ENCODE data around the gene SNRPF. TPM values are rescaled to one million over a fixed set of nuclear protein-coding genes. Genes with fewer than 3 reads are reported as not detected.
A peak's percentile ranks its signal among the peaks of the same experiment; 100 is the strongest.
"Not testable (repeated sequence)": the region's sequence is repeated elsewhere in the genome, so short reads cannot be mapped to it uniquely, and the experiment has no call there.

SNRPF gene
- total RNA-seq, 8 experiments from 2014 or later: 31.9 to 77.2 (median 41.7) TPM

DNA sequence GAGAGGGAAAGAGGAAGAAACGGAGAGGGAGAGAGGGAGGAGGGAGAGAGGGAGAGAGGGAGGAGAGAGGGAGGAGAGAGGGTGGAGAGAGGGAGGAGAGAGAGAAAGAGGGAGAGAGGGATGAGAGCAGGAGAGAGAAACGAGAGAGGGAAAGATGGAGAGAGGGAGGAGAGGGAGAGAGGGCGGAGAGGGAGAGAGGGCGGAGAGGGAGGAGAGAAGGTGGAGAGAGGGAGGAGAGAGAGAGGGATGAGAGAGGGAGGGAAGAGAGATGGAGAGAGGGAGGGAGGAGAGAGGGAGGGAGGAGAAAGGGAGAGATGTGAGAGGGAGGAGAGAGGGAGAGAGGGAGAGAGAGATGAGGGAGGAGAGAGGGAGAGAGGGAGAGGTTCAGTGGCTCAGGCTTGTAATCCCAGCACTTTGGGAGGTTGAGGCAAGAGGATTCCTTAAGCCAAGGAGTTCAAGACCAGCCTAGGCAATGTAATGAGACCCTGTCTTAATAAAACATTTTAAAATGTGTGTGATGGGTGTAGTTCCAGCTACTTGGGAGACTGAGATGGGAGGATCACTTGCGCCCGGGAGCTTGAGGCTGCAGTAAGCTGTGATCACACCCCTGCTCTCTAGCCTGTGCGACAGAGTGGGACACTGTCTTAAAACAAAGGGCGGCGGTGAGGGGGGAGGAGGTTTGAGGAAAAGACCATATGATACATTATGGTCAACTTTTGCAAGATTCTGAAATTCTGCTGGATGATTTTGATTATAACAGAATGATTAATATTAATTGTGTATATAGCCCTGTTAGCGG, 21.3 kb upstream of the SNRPF start:
- WGBS, 10 experiments: 5 to 100% (median 32%) methylated on average over 1 to 4 of the region's 10 CpGs; no CpG with 5 or more reads in 3 of the 10 experiments
- Histone ChIP-seq H3K4me1 (replicated peaks in 1 of 2) (no peaks in the 10 kb centered on the region), H3K4me3 (no peak overlapping the region), H3K27ac (no peak overlapping the region)
- ATAC-seq (replicated peaks in 6 of 8): peak in 3 of 8 experiments; percentile 23 to 39 (median 32)
- in situ Hi-C loops (cut with MboI; ENCODE audit: low pct_unique_long_range_greater_than_20kb in 2 of 9, low sequenced_read_pairs in 9 of 9, unreplicated experiment in 9 of 9): no loop called here

DNA sequence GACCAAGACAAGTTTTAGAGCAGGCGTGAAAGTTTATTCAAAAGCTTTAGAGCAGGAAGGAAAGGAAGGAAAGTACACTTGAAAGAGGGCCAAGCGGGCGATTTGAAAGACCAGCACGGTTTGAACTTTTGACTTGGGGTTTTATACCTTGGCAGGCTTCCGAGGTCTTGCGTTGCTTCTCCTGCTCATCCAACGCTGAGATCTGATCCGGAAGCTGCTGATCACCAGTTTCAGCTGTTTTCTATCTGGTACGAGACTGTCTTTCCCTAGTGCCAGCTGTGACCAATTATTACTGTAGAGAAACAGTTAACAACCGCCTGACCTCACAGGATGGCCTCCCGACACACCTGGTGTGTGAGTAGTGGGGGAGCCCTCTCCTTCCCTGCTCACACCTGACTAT, 20.6 kb upstream of the SNRPF start:
- Histone ChIP-seq H3K4me1 (replicated peaks in 1 of 2) (no peaks in the 10 kb centered on the region), H3K4me3 (no peak overlapping the region), H3K27ac (no peak overlapping the region)
- in situ Hi-C loops (cut with MboI; ENCODE audit: low pct_unique_long_range_greater_than_20kb in 2 of 9, low sequenced_read_pairs in 9 of 9, unreplicated experiment in 9 of 9): no loop called here
- peak in 3 of 8 experiments; percentile 11 to 29 (median 20) for ATAC-seq (replicated peaks in 6 of 8)
- WGBS, 10 experiments: 0 to 94% (median 80%) methylated on average over 1 to 10 of the region's 11 CpGs; no CpG with 5 or more reads in 1 of the 10 experiments

DNA sequence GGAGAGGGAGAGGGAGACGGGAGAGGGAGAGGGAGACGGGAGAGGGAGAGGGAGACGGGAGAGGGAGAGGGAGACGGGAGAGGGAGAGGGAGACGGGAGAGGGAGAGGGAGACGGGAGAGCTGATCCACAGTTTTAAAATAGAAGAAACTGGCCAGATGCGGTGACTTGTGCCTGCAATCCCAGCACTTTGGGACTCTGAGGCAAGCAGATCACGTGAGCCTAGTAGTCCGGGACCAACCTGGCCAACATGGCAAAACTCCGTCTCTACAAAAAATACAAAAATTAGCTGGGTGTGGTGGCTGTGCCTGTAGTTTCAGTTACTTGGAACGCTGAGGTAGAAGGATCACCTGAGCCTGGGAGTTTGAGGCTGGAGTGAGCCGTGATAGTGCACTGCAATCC, 16.3 kb upstream of the SNRPF start:
- H3K27ac ChIP-seq; in situ Hi-C loops (cut with MboI; ENCODE audit: low pct_unique_long_range_greater_than_20kb in 2 of 9, low sequenced_read_pairs in 9 of 9, unreplicated experiment in 9 of 9); H3K4me3 ChIP-seq; H3K4me1 ChIP-seq (replicated peaks in 1 of 2): not testable (repeated sequence)
- WGBS, 10 experiments: 38 to 100% (median 92%) methylated on average over 1 to 3 of the region's 12 CpGs; no CpG with 5 or more reads in 2 of the 10 experiments
- ATAC-seq (replicated peaks in 6 of 8): peak in 2 of 8 experiments; percentile 15 to 39

DNA sequence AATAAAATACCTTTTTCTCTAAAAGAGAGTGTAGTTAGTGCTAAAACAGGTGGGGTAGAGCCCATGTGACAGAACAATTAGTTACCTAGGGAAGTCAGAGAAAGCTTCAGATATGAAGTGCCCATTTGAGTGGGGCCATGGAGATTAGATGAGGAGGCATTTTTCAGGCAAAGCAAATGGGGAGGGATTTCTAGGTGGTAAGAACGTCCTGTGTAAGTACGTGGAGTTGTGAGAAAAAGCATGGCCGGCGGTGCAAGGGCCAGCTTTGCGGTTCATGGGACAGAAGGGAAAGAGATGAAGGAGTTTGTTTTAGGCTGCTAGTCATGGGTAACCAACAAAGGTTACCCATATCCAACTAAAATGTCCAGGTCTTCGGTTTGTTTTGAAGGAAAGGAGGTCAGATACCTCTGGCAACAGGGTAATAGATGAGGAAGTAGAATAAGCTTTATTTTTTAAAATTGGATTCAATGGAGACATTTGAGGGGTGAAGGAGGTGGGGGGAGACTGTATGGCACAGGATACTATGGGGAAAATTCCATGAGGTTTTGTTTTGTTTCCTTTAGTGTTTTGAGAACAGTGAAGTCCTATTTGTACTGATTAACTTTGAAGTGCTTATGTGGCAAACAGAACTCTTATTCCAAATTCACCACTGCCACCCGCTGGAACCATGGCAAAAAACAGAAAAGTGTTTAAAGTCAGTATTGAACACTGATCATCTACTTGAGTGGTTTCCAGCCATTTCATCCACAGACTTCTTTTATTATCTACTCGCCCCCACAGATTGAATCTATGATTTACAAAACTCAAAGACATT, 10.0 kb upstream of the SNRPF start:
- Histone ChIP-seq H3K27ac (no peak overlapping the region), H3K4me1 (replicated peaks in 1 of 2) (no peaks in the 10 kb centered on the region), H3K4me3 (no peak overlapping the region)
- 22 to 68% (median 58%) methylated on average over 1 to 8 of the region's 8 CpGs for WGBS, 10 experiments
- peak in 3 of 8 experiments; percentile 28 to 77 (median 48) for ATAC-seq (replicated peaks in 6 of 8)
- in situ Hi-C loops (cut with MboI; ENCODE audit: low pct_unique_long_range_greater_than_20kb in 2 of 9, low sequenced_read_pairs in 9 of 9, unreplicated experiment in 9 of 9): no loop called here

DNA sequence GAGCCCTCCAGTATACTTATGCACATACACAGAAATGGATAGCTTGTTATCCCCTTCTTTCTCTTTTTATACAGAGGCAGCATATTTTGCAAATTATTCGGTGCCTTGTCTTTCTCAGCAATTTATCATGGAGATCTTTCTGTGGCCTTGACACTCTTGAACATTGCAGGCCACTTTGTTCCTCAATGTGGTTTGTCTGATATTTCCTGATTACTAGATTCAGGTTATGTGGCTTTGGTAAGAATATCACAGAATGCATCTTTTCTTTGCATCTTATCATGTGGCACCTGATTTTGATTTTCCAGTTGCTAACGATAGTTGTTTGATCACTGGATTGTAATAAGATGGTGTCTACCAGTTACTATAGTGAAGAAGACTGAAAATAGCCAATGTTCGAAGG, 7.1 kb upstream of the SNRPF start:
- H3K4me3 ChIP-seq: no peak overlapping the region
- H3K27ac ChIP-seq: no peak overlapping the region
- in situ Hi-C loops (cut with MboI; ENCODE audit: low pct_unique_long_range_greater_than_20kb in 2 of 9, low sequenced_read_pairs in 9 of 9, unreplicated experiment in 9 of 9): no loop called here
- no peaks in the 10 kb centered on the region for H3K4me1 ChIP-seq (replicated peaks in 1 of 2)
- ATAC-seq (replicated peaks in 6 of 8): no peak
- 58 to 100% (median 85%) methylated on average over 1 to 3 of the region's 3 CpGs; no CpG with 5 or more reads in 1 of the 10 experiments for WGBS, 10 experiments

DNA sequence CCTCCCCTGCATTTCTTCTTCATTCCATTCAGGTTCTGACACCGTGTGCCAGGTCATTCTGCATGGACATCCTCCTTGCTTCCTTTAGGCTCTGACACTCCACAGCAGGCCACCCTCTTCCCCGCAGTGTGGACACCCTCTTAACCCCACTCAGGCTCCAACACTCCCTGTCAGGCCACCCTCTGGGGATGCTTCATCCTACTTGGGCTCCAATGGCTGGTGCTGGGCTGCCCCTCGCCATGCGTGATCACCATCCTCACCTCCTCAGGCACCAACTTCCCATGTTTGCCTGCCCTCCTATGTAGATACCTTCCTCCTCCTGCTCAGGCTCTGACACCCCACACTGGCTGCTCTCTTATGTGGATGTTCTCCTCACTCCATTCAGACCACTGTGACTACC, 6.6 kb upstream of the SNRPF start:
- Histone ChIP-seq H3K27ac (no peak overlapping the region), H3K4me1 (replicated peaks in 1 of 2) (no peaks in the 10 kb centered on the region), H3K4me3 (no peak overlapping the region)
- in situ Hi-C loops (cut with MboI; ENCODE audit: low pct_unique_long_range_greater_than_20kb in 2 of 9, low sequenced_read_pairs in 9 of 9, unreplicated experiment in 9 of 9): no loop called here
- WGBS, 10 experiments: 63 to 100% (median 87%) methylated on average over 1 to 4 of the region's 4 CpGs; no CpG with 5 or more reads in 4 of the 10 experiments
- no peak for ATAC-seq (replicated peaks in 6 of 8)

DNA sequence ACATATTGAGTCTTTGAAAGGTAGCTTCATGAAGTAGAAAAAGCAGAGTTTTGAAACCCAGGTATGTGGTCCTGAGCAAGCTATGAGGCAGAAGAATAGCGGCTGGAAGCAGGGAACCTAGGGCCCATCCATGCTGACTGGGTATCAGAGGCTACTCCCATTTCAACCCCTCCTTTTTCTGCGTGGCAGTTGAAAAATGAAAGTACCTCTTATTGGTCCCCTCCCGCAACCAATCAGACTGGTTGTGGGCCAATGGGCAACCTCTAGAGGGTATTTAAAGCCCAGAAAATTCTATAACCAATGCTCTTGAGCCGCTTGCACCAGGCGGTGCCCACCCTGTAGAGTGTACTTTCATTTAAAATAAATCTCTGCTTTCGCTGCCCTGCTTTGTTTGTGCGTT, 1.6 kb upstream of the SNRPF start:
- Histone ChIP-seq H3K4me3 (peak overlapping the region in 1 of 5 donors; percentile 74), H3K27ac (no peak overlapping the region), H3K4me1 (replicated peaks in 1 of 2) (peaks cover 4 to 8% of the 10 kb centered on the region in 2 donors)
- in situ Hi-C loops (cut with MboI; ENCODE audit: low pct_unique_long_range_greater_than_20kb in 2 of 9, low sequenced_read_pairs in 9 of 9, unreplicated experiment in 9 of 9): no loop called here
- ATAC-seq (replicated peaks in 6 of 8): peak in 2 of 8 experiments; percentile 2 to 23
- WGBS, 10 experiments: 80 to 96% (median 94%) methylated on average over 1 to 5 of the region's 7 CpGs; no CpG with 5 or more reads in 1 of the 10 experiments

DNA sequence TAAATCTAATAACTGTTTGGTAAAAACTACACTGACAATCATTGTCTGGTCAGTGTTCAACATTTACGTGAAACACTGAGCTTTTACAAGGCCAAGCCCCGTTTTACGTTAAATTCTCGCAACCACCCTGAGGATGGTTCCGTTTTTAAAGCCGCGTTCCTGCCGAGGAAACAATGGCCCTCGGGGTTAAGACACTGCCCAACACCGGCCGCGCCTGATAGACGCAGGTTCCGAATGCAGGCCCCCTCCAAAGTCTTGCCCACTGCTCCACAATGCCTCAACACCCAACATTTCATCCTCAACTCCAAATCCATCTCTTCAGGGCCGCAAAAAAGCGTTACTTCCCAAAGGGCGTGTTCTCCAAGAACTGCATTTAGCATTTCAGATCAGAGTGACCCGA, 953 bp upstream of the SNRPF start:
- Histone ChIP-seq H3K4me3 (peak overlapping the region; percentile 59 to 74 (median 64)), H3K27ac (no peak overlapping the region), H3K4me1 (replicated peaks in 1 of 2) (peaks cover 4 to 8% of the 10 kb centered on the region in 2 donors)
- ATAC-seq (replicated peaks in 6 of 8): no peak
- in situ Hi-C loops (cut with MboI; ENCODE audit: low pct_unique_long_range_greater_than_20kb in 2 of 9, low sequenced_read_pairs in 9 of 9, unreplicated experiment in 9 of 9): no loop called here
- WGBS, 10 experiments: 15 to 100% (median 75%) methylated on average over 2 to 13 of the region's 18 CpGs; no CpG with 5 or more reads in 3 of the 10 experiments

DNA sequence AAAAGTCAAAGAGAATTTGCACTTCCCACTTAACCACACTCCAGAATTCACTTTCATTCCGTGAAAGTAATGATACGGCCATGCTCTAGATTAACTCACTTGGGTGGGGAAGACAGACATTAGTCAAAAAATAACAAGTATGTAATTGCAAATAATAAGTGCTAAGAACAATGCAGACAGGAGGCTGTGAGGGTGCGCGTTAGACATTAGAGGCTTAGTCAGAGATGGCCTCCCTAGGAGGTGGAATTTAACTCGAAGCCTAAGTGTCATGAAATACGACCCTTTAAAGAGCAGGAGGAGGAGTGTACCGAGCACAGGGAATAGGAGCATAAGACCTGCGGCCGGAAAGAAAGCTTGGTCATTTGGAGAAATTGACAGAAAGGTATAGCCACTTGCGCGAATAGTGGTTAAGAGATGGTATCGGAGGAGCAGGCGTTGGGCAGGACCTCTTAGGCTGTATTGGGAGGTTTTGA, 628 bp downstream of the SNRPF start:
- peaks cover 4 to 8% of the 10 kb centered on the region in 2 donors for H3K4me1 ChIP-seq (replicated peaks in 1 of 2)
- H3K27ac ChIP-seq: peak overlapping the region; percentile 83 to 86
- ATAC-seq (replicated peaks in 6 of 8): peak in 5 of 8 experiments; percentile 2 to 23 (median 16)
- 0 to 8% (median 1%) methylated on average over 3 to 13 of the region's 13 CpGs for WGBS, 10 experiments
- H3K4me3 ChIP-seq: peak overlapping the region; percentile 59 to 74 (median 64)
- in situ Hi-C loops (cut with MboI; ENCODE audit: low pct_unique_long_range_greater_than_20kb in 2 of 9, low sequenced_read_pairs in 9 of 9, unreplicated experiment in 9 of 9): no loop called here

DNA sequence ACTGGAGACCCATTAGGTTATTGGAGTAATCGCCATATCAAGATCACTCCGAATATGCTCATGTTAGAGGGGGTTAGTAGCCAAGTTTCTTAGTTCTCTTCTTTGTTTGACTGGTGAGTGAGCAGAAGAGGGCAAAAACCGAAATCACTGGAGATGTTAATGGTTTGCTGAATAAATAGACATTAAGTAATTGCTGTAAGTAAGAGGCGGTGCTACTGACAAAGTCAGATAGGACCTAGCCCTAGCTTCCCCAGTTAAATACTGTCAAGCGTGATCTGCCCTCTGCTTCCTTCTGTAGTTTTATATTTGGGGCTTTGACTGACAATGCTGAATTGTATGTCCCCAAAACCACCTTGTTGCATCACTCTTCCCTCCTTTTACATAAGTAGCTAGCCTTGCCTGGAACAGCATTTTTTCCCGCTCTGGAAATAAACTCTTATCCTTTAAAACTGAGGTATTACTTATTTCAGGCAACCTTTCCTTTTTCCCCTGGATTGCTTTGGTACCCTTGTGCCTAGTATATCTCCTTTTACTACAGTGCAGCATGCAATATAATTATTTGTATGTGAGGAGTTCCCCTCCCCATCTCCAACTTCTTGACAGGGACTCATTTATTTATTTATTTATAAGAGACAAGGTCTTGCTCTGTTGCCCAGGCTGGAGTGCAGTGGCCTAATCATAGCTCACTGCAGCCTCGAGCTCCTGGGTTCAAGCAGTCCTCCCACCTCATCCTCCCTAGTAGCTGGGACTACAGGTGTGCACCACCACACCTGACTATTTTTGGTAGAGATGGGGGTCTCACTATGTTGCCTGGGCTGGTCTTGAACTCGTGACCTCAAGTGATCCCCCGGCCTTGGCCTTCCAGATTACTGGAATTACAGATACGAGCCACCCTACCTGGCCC, 1.4 kb downstream of the SNRPF start:
- Histone ChIP-seq H3K4me3 (peak overlapping the region; percentile 59 to 74 (median 64)), H3K27ac (peak overlapping the region; percentile 83 to 86), H3K4me1 (replicated peaks in 1 of 2) (peaks cover 4 to 8% of the 10 kb centered on the region in 2 donors)
- 0 to 80% (median 52%) methylated on average over 1 to 10 of the region's 10 CpGs for WGBS, 10 experiments
- in situ Hi-C loops (cut with MboI; ENCODE audit: low pct_unique_long_range_greater_than_20kb in 2 of 9, low sequenced_read_pairs in 9 of 9, unreplicated experiment in 9 of 9): no loop called here
- ATAC-seq (replicated peaks in 6 of 8): no peak

DNA sequence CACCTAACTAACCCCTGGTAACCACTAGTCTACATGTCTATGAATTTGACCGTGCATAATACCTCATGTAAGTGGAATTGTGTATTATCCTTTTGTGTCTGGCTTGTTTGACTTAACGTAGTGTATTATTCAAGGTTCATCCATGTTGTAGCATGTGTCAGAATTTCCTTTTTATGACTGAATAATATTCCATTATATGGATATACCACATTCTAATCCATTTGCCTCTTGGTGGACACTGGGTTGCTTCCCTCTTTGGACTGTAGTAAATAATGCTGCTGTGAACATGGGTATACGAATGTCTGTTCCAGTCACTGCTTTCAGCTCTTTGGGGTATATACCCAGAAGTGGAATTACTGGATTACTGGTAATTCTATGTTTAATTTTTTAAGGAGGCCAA, 3.3 kb downstream of the SNRPF start:
- WGBS, 10 experiments: 83 to 100% (median 100%) methylated on average over 1 to 3 of the region's 3 CpGs; no CpG with 5 or more reads in 1 of the 10 experiments
- in situ Hi-C loops (cut with MboI; ENCODE audit: low pct_unique_long_range_greater_than_20kb in 2 of 9, low sequenced_read_pairs in 9 of 9, unreplicated experiment in 9 of 9): no loop called here
- Histone ChIP-seq H3K4me1 (replicated peaks in 1 of 2) (peaks cover 4 to 8% of the 10 kb centered on the region in 2 donors), H3K27ac (no peak overlapping the region), H3K4me3 (no peak overlapping the region)
- no peak for ATAC-seq (replicated peaks in 6 of 8)

DNA sequence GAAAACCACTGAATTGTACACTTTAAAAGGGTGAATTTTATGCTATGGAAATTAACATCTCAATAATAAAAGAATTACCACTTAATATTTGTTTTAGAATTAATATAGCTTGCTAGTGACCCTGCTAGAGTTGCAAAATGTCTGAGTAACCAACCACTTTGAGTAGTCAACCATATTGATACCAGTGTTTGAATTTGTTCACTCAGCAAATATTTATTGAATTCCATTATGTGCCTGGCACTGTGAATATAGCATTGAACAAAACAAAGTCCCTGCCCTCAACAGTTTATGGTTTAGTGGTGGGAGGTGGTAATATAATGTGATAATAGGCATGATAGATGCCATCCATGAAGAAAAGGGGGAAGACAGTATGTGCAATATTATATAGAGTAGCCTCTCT, 4.6 kb downstream of the SNRPF start:
- in situ Hi-C loops (cut with MboI; ENCODE audit: low pct_unique_long_range_greater_than_20kb in 2 of 9, low sequenced_read_pairs in 9 of 9, unreplicated experiment in 9 of 9): no loop called here
- no peak for ATAC-seq (replicated peaks in 6 of 8)
- peaks cover 0 to 4% of the 10 kb centered on the region in 2 donors for H3K4me1 ChIP-seq (replicated peaks in 1 of 2)
- no peak overlapping the region for H3K4me3 ChIP-seq
- H3K27ac ChIP-seq: no peak overlapping the region
